Measurements from ENCODE around the gene PIP4P1.

Gene PIP4P1

GRCh38 chr14:20413744-20414082 lies 47.5 kb downstream of the PIP4P1 start:
- peak; percentile 1; the same call in 2 of the 3 replicates for ATAC-seq
- TF ChIP-seq ARNTL (CRISPR knock-in tag; IDR thresholded peaks at IDR 0.05; ENCODE audit: borderline replicate concordance, low read depth) (no peak), PATZ1 (CRISPR knock-in tag; IDR thresholded peaks at IDR 0.05; ENCODE audit: borderline replicate concordance) (no peak), CSDC2 (CRISPR knock-in tag; IDR thresholded peaks at IDR 0.05) (no peak)

- ATAC-seq, result peak; percentile 95
- TF ChIP-seq CSRNP3 (CRISPR knock-in tag; IDR thresholded peaks at IDR 0.05) (0 out of 2 replicates have a peak, but pooled peaks have one; percentile 57), POU6F1 (CRISPR knock-in tag; IDR thresholded peaks at IDR 0.05; ENCODE audit: borderline replicate concordance, low read depth) (no peak), TCF4 (CRISPR knock-in tag; IDR thresholded peaks at IDR 0.05; ENCODE audit: borderline replicate concordance) (no peak)
Observed at GRCh38 chr14:20412876-20413743, 48.1 kb downstream of the PIP4P1 start, which contains the start of gene TEP1. Gene TEP1 (minus strand): TSS chr14:20413501. CDS start chr14:20408439, 5,062 bp downstream.

GRCh38 chr14:20412411-20412810 lies 48.8 kb downstream of the PIP4P1 start:
- TF ChIP-seq ZNF8 (CRISPR knock-in tag; IDR thresholded peaks at IDR 0.05) (no peak), CREB5 (CRISPR knock-in tag; IDR thresholded peaks at IDR 0.05; ENCODE audit: low read depth) (no peak), ISL1 (CRISPR knock-in tag; IDR thresholded peaks at IDR 0.05) (no peak), ESRRG (CRISPR knock-in tag; IDR thresholded peaks at IDR 0.05) (no peak), RARB (CRISPR knock-in tag; IDR thresholded peaks at IDR 0.05) (no peak), ARNTL (CRISPR knock-in tag; IDR thresholded peaks at IDR 0.05; ENCODE audit: borderline replicate concordance, low read depth) (no peak), TSHZ2 (CRISPR knock-in tag; IDR thresholded peaks at IDR 0.05) (no peak), ZFP3 (CRISPR knock-in tag; IDR thresholded peaks at IDR 0.05) (no peak), TOX (CRISPR knock-in tag; IDR thresholded peaks at IDR 0.05; ENCODE audit: borderline replicate concordance) (no peak), OSR1 (CRISPR knock-in tag; IDR thresholded peaks at IDR 0.05) (no peak), PATZ1 (CRISPR knock-in tag; IDR thresholded peaks at IDR 0.05; ENCODE audit: borderline replicate concordance) (no peak), GLIS3 (CRISPR knock-in tag; IDR thresholded peaks at IDR 0.05) (no peak), ZC3H10 (CRISPR knock-in tag; IDR thresholded peaks at IDR 0.05) (no peak), TCF4 (CRISPR knock-in tag; IDR thresholded peaks at IDR 0.05; ENCODE audit: borderline replicate concordance) (no peak), BACH2 (CRISPR knock-in tag; IDR thresholded peaks at IDR 0.05; ENCODE audit: borderline replicate concordance) (no peak), PPARA (CRISPR knock-in tag; IDR thresholded peaks at IDR 0.05; ENCODE audit: borderline replicate concordance) (no peak), POU6F1 (CRISPR knock-in tag; IDR thresholded peaks at IDR 0.05; ENCODE audit: borderline replicate concordance, low read depth) (no peak), CSDC2 (CRISPR knock-in tag; IDR thresholded peaks at IDR 0.05) (no peak), CSRNP3 (CRISPR knock-in tag; IDR thresholded peaks at IDR 0.05) (no peak)
- ATAC-seq, result peak; percentile 19

Data from SK-N-SH treated with all-trans-retinoic acid at 6 μM for 48 hours (cell line).